ENCODE results near the gene BCAS3. TPM values are rescaled to one million over a fixed set of nuclear protein-coding genes. Genes with fewer than 3 reads are reported as not detected.
"Not testable (repeated sequence)": the region's sequence is repeated elsewhere in the genome, so short reads cannot be mapped to it uniquely, and the experiment has no call there.

BCAS3 gene
- total RNA-seq, 4 donors from 2014 or later, result 42.1 to 84.7 (median 54.1) TPM

GRCh38 chr17:61354895-61355874 is 677.5 kb downstream of the BCAS3 start:
- no peak overlapping the region for H3K4me3 ChIP-seq (ENCODE audit: low read depth, poor library complexity, severe bottlenecking)
- 94% methylated on average over 10 of the region's 10 CpGs for WGBS, 2 donors
- TF ChIP-seq POLR2A (IDR thresholded peaks at IDR 0.05) (no peak), CTCF (IDR thresholded peaks at IDR 0.05) (no peak)
- intact Hi-C loops (cut with DNase I; ENCODE audit: low total_unique reads), result no loop called here
- DNase-seq (ENCODE audit: low spot score in 2 of 2), result no peak

- DNase-seq (ENCODE audit: low spot score in 2 of 2); intact Hi-C loops (cut with DNase I; ENCODE audit: low total_unique reads); H3K4me3 ChIP-seq (ENCODE audit: low read depth, poor library complexity, severe bottlenecking): not testable (repeated sequence)
- 87 to 92% methylated on average over 3 of the region's 3 CpGs for whole genome bisulfite sequencing, 2 donors
Measured at GRCh38 chr17:61357061-61357460, 679.4 kb downstream of the BCAS3 start.

GRCh38 chr17:61359513-61359912 is 681.9 kb downstream of the BCAS3 start:
- H3K4me3 ChIP-seq (ENCODE audit: low read depth, poor library complexity, severe bottlenecking); intact Hi-C loops (cut with DNase I; ENCODE audit: low total_unique reads); DNase-seq (ENCODE audit: low spot score in 2 of 2): not testable (repeated sequence)
- WGBS, 2 donors, result 92 to 98% methylated on average over 9 of the region's 9 CpGs

GRCh38 chr17:61360318-61360943 is 682.8 kb downstream of the BCAS3 start:
- DNase-seq (ENCODE audit: low spot score in 2 of 2), result no peak
- TF ChIP-seq POLR2A (IDR thresholded peaks at IDR 0.05), result no peak
- TF ChIP-seq CTCF (IDR thresholded peaks at IDR 0.05), result no peak
- intact Hi-C loops (cut with DNase I; ENCODE audit: low total_unique reads), result no loop called here
- WGBS, 2 donors, result 84 to 94% methylated on average over 3 of the region's 3 CpGs
- no peak overlapping the region for H3K4me3 ChIP-seq (ENCODE audit: low read depth, poor library complexity, severe bottlenecking)

GRCh38 chr17:61361084-61361483 is 683.4 kb downstream of the BCAS3 start:
- intact Hi-C loops (cut with DNase I; ENCODE audit: low total_unique reads), result no loop called here
- 60 to 63% methylated on average over 2 of the region's 2 CpGs for WGBS, 2 donors
- DNase-seq (ENCODE audit: low spot score in 2 of 2), result no peak
- no peak overlapping the region for H3K4me3 ChIP-seq (ENCODE audit: low read depth, poor library complexity, severe bottlenecking)
- TF ChIP-seq POLR2A (IDR thresholded peaks at IDR 0.05) (no peak), CTCF (IDR thresholded peaks at IDR 0.05) (no peak)

GRCh38 chr17:61362396-61362795 is 684.7 kb downstream of the BCAS3 start:
- intact Hi-C loops (cut with DNase I; ENCODE audit: low total_unique reads), result no loop called here
- TF ChIP-seq CTCF (IDR thresholded peaks at IDR 0.05) (no peak), POLR2A (IDR thresholded peaks at IDR 0.05) (no peak)
- DNase-seq (ENCODE audit: low spot score in 2 of 2), result no peak
- H3K4me3 ChIP-seq (ENCODE audit: low read depth, poor library complexity, severe bottlenecking), result no peak overlapping the region
- WGBS, 2 donors, result 58 to 70% methylated on average over 5 of the region's 5 CpGs

All from lower leg skin (tissue), 4 donors.